ENCODE measurements around the gene PCDH19. TPM values are rescaled to one million over a fixed set of nuclear protein-coding genes. Genes with fewer than 3 reads are reported as not detected.

PCDH19 gene
- polyA plus RNA-seq, 3 donors from 2014 or later, result not detected

DNA sequence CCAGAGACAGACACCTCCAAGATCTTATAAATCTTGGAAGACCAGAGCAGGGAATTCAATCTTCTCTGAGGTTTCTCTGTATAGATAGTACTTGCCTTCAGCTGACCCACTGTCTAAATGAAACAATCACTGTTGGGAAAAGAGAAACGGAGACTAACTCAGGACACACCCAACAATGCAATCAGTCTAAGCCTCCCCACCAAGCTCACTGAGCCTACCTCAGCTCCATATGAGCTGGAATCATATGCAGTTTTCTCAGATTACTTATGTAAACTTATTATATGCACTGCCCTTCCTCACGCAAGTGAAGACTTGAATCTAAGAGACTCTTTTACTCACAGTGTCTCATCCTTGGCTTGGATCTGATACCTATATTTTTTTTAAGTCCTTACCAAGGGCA is 110.5 kb downstream of the PCDH19 start:
- Mint-ChIP-seq H3K36me3 (no peaks in the 10 kb centered on the region), H3K4me3 (no peak overlapping the region), H3K4me1 (no peaks in the 10 kb centered on the region), H3K9me3 (peaks cover 0 to 2% (median 0%) of the 10 kb centered on the region in 6 donors), H3K27ac (no peak overlapping the region), H3K27me3 (ENCODE audit: low read depth in 3 of 3) (peaks cover 0 to 16% (median 3%) of the 10 kb centered on the region in 3 donors)
- DNase-seq, result no peak

DNA sequence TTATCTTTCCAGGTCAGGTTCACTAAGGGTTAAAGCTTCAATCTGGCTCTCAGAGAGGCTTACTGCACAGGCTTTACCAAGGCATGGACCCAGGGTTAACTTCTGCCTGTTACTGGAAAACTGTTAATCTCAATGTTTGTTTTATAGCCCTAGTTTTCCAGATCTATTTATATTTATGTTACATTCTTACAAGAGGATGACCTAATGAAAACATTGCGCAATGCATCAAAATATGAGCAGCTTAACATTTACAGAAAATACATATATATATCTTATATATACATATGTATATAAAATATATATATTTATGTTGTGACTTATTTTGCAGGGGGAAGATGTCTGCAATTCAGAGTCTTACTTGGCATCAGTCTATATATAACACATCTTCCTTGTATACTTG is 112.3 kb downstream of the PCDH19 start:
- no peak overlapping the region for H3K27ac Mint-ChIP-seq
- no peak overlapping the region for H3K4me3 Mint-ChIP-seq

DNA sequence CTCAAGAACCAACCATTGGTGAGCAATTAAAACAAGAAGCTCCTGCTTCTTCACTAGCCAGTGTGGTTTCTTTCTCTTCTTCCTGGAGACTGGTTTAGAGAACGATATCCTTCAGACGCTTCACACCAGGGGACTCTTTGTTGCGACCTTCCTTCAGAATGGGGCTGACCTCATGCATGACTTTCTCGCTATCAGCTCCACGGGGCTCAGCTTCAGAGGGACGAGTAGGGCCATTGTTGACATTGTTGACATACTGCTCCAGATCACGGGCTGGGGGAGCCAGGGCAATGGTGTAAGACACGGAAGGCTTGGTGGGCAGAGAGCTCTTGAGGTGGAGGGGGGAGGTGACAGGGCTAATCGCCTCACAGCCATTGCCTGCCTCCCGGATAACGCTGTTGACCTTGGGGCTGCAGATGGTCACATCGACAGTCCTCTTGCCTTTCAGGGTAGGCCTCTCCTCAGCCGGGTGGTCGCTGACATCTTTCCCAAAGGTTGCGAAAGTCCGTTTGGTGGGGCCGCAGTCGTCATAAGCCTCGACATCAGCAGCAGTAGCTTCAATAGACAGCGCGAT is 113.8 kb downstream of the PCDH19 start:
- Mint-ChIP-seq H3K4me1 (no peaks in the 10 kb centered on the region), H3K36me3 (no peaks in the 10 kb centered on the region), H3K4me3 (no peak overlapping the region), H3K9me3 (peaks cover 0 to 5% (median 0%) of the 10 kb centered on the region in 6 donors), H3K27ac (no peak overlapping the region), H3K27me3 (ENCODE audit: low read depth in 3 of 3) (peaks cover 0 to 6% (median 3%) of the 10 kb centered on the region in 3 donors)
- DNase-seq, result no peak

More for the DNA sequence above, 112.3 kb downstream of the PCDH19 start:
- no peak for DNase-seq
- H3K4me1 Mint-ChIP-seq, result no peaks in the 10 kb centered on the region
- H3K27me3 Mint-ChIP-seq (ENCODE audit: low read depth in 3 of 3), result peaks cover 0 to 6% (median 3%) of the 10 kb centered on the region in 3 donors
- H3K9me3 Mint-ChIP-seq, result peaks cover 0 to 2% (median 0%) of the 10 kb centered on the region in 6 donors
- no peaks in the 10 kb centered on the region for H3K36me3 Mint-ChIP-seq

DNA sequence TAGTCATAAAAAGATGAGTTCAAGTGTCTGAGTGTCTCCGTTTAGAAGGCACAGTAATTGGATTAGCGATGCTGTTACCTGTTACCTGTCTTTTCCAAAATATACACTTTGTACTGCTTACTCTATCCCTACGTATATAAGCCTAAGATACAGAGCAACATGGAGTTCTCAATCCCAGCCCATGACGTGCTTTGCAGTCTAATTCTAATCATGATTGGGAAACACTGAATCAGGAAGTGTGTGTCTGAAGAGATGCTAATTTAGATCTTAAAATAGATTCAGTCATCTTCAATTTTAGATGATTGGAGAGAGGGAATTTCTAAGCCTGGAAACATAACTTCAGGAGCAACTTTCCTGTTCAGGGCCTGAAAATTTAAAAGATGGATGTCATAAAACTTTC is 115.1 kb downstream of the PCDH19 start:
- Mint-ChIP-seq H3K27me3 (ENCODE audit: low read depth in 3 of 3) (peaks cover 0 to 6% (median 3%) of the 10 kb centered on the region in 3 donors), H3K4me1 (no peaks in the 10 kb centered on the region), H3K9me3 (peaks cover 0 to 7% (median under 1%) of the 10 kb centered on the region in 6 donors), H3K36me3 (no peaks in the 10 kb centered on the region), H3K4me3 (no peak overlapping the region), H3K27ac (no peak overlapping the region)
- DNase-seq, result no peak

DNA sequence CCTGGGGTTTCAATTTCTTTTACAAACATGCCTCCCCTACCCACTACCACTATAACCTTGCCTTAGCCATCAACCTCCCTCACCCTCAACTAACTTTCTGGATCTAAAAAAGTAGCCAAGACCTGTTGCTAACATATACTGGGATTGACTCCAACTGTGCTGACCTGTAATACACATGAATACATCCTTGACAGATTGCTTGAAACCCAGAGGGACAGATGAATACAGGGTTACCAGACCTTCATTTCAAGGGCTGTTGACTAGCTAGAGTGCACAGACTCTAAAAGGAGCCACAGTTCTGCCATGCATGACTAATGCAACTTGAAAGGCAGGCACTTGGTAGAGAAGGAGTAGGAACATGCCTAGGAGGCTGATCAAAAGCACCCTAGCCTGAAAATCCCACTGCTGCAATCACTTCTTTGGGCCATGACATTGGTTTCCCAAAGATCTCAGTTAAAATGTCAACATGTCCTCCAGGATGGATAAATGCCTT is 121.0 kb downstream of the PCDH19 start:
- H3K9me3 Mint-ChIP-seq, result peaks cover 0 to 7% (median 0%) of the 10 kb centered on the region in 6 donors
- no peak overlapping the region for H3K4me3 Mint-ChIP-seq
- H3K27ac Mint-ChIP-seq, result no peak overlapping the region
- no peaks in the 10 kb centered on the region for H3K4me1 Mint-ChIP-seq
- no peak for DNase-seq
- H3K36me3 Mint-ChIP-seq, result no peaks in the 10 kb centered on the region
- H3K27me3 Mint-ChIP-seq (ENCODE audit: low read depth in 3 of 3), result peaks cover 0 to 3% (median 2%) of the 10 kb centered on the region in 3 donors

DNA sequence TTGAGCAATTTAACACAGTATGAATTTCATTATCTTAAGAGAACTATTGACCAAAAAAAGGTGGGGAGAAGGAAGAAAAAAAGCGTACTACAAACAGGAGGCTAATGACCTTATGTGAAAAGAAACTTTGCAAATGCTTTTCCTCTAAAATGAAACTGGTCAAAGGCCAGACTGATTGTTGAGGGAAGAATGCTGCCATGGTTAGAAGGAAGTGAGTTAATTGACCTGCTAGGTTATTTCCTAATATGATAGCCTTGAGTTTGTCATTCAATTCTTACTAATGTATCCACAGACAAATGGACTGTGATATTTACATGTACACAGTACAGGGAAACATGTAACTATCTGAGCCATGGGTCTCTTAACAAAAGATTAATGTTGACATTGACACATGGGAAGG is 132.8 kb downstream of the PCDH19 start:
- Mint-ChIP-seq H3K9me3 (peaks cover 0 to 2% (median 0%) of the 10 kb centered on the region in 6 donors), H3K36me3 (no peaks in the 10 kb centered on the region), H3K4me1 (no peaks in the 10 kb centered on the region), H3K27me3 (ENCODE audit: low read depth in 3 of 3) (peaks cover 0 to 3% (median 2%) of the 10 kb centered on the region in 3 donors), H3K27ac (no peak overlapping the region), H3K4me3 (no peak overlapping the region)
- no peak for DNase-seq

DNA sequence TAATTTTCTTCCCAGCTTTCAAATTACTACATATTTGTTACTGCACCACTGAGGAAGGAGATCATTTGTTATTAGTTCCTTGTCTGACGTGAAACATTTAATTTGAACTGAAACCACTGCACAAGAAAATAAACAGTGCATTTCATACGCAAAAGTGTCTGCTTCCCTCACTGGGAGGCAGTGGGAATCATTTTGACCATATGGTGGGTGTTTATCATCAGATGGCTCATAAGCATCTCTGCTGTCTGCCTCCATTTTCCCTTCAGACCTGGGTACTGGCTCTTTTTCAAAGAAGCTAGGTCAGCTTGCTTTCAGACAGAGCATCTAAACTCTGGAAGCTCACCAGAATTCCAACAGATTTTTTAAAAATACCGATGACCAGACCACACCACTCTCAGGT is 135.2 kb downstream of the PCDH19 start:
- peaks cover 0 to 2% (median 0%) of the 10 kb centered on the region in 6 donors for H3K9me3 Mint-ChIP-seq
- H3K36me3 Mint-ChIP-seq, result no peaks in the 10 kb centered on the region
- no peak for DNase-seq
- H3K27ac Mint-ChIP-seq, result no peak overlapping the region
- H3K4me1 Mint-ChIP-seq, result no peaks in the 10 kb centered on the region
- H3K27me3 Mint-ChIP-seq (ENCODE audit: low read depth in 3 of 3), result peaks cover 0 to 4% (median 2%) of the 10 kb centered on the region in 3 donors
- H3K4me3 Mint-ChIP-seq, result no peak overlapping the region

DNA sequence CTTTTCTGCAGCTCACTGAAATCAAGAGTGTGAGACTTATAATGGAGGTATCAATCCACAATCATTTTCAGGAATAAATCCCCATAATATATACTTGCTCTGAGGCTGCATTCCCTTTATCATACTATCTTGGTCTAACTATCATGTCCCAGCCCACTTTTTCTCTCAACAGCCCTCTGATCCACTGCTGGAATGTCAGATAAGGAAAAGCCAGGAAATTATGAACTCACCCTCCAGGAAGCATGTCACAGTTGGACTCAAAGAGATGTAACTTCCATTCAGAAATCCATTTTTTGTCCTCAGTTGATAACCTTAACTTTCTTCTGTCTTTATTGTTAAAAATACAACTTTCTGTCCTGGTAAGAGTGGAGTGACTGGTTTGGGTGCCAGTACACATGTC is 144.9 kb downstream of the PCDH19 start:
- Mint-ChIP-seq H3K4me3 (no peak overlapping the region), H3K4me1 (no peaks in the 10 kb centered on the region), H3K27ac (no peak overlapping the region), H3K36me3 (no peaks in the 10 kb centered on the region), H3K27me3 (ENCODE audit: low read depth in 3 of 3) (peaks cover 0 to 6% (median 4%) of the 10 kb centered on the region in 3 donors), H3K9me3 (peaks cover 0 to 3% (median 0%) of the 10 kb centered on the region in 6 donors)
- no peak for DNase-seq

DNA sequence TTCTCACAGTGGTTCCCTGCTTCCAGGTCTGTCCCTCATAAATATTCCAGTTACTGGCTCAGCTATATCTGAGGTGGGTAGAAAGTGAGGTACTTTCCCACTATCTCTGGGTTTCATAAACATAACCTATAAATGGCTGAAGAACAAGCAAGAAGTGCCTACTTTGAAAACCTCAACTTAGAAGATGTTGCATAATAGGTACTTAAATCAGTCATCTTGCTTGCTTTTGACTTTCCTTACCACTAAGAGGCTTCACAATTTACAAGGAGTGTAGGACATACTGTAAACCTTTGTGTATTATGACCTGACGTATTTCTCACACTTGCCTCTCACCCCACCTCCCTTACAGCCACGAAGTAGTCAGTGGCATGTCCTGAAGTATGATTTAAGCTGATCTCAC is 145.9 kb downstream of the PCDH19 start:
- peaks cover 0 to 5% (median 4%) of the 10 kb centered on the region in 3 donors for H3K27me3 Mint-ChIP-seq (ENCODE audit: low read depth in 3 of 3)
- DNase-seq, result no peak
- no peak overlapping the region for H3K27ac Mint-ChIP-seq
- H3K9me3 Mint-ChIP-seq, result peaks cover 0 to 3% (median 0%) of the 10 kb centered on the region in 6 donors
- no peaks in the 10 kb centered on the region for H3K4me1 Mint-ChIP-seq
- no peaks in the 10 kb centered on the region for H3K36me3 Mint-ChIP-seq
- no peak overlapping the region for H3K4me3 Mint-ChIP-seq

DNA sequence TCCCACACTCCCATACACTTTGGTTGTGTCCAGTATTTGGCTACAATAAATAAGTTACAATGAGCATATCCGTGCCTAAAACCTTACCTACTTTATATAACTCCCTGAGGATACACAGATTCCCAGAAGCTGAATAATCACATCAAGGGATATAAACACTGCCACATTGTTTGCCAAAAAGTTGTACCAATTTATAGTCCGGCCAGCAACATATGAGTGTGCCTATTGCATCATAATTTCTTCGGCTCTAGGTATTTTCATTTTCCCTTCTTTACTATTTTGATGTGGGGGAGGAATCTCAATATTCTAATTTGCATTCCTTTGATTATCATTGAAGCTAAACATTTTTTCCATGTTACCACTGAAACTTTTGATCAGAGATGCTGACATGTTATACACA is 146.4 kb downstream of the PCDH19 start:
- no peak overlapping the region for H3K4me3 Mint-ChIP-seq
- peaks cover 0 to 3% (median 0%) of the 10 kb centered on the region in 6 donors for H3K9me3 Mint-ChIP-seq
- peaks cover 0 to 4% (median 3%) of the 10 kb centered on the region in 3 donors for H3K27me3 Mint-ChIP-seq (ENCODE audit: low read depth in 3 of 3)
- H3K4me1 Mint-ChIP-seq, result no peaks in the 10 kb centered on the region
- H3K27ac Mint-ChIP-seq, result no peak overlapping the region
- H3K36me3 Mint-ChIP-seq, result no peaks in the 10 kb centered on the region
- no peak for DNase-seq

DNA sequence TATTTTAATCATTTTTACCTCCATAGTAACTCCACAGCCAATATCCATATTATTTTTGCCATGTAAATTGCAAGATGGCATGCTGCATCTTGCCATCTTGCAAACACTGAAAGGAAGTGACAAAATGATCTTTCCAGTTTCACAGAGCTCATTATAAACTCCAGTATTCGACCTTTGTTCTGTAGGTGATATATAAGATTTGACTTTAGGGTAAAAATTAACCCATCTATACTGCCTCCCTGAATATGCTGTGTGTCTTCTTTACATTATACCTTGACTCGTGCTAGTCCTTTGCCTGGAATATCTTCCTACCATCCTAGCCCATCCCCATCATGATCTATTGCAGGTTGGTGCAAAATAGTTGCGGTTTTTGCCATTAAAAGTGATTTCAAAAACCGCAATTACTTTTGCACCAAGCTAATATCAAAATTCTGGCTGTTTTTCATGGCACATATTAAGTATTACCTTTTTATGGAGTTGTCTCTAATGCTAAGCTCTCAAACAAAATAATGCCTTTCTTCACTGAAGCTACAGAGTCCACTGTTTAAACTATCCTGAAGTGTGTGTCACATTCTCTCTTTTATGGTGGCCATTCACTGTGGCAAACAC is 161.1 kb downstream of the PCDH19 start:
- no peak for DNase-seq
- Mint-ChIP-seq H3K27ac (no peak overlapping the region), H3K9me3 (peaks cover 0 to 16% (median 5%) of the 10 kb centered on the region in 6 donors), H3K36me3 (no peaks in the 10 kb centered on the region), H3K27me3 (ENCODE audit: low read depth in 3 of 3) (peaks cover 2 to 4% (median 2%) of the 10 kb centered on the region in 3 donors), H3K4me3 (no peak overlapping the region), H3K4me1 (no peaks in the 10 kb centered on the region)

DNA sequence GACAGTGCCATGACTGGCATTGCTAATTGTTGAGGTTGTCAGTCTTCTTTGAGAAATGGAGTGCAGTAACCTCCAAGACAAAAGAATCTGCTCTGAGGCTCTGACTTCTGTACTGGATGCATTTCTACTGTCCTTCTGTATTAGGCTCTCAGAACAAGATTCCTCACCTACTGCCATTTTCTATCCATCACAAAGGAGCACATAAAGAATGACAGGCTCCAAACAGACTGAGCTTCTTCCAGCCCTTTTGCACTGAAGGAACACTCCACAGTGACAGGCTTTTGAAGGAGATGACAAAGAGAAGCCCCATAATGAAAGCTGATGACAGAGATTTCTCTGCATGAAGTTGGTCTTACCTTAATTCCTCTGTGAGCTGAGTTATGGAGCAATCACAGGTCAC is 162.2 kb downstream of the PCDH19 start:
- H3K27ac Mint-ChIP-seq, result no peak overlapping the region
- DNase-seq, result no peak
- no peaks in the 10 kb centered on the region for H3K4me1 Mint-ChIP-seq
- H3K9me3 Mint-ChIP-seq, result peaks cover 0 to 19% (median 5%) of the 10 kb centered on the region in 6 donors
- no peak overlapping the region for H3K4me3 Mint-ChIP-seq
- H3K27me3 Mint-ChIP-seq (ENCODE audit: low read depth in 3 of 3), result peaks cover 0 to 4% (median 2%) of the 10 kb centered on the region in 3 donors
- no peaks in the 10 kb centered on the region for H3K36me3 Mint-ChIP-seq

DNA sequence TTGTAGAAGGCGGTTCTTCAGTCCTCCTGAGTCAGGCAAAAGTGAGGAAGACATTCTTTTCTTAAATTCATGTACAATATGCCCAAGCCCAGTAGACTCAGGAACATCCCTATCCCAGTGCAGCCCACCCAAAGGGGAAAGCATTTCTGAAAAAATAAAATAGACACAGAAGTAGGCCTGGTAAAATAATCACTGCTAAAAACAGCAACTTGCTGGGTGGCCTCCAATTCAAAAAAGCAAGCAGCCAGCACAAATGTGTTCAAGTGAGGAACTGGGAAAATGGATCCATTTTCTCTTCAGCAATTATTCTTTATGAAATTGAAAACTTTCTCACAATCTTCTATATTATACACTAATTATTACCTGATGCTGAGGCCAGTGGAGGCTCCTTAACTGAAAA is 165.4 kb downstream of the PCDH19 start:
- H3K4me3 Mint-ChIP-seq, result no peak overlapping the region
- no peak overlapping the region for H3K27ac Mint-ChIP-seq
- peaks cover 0 to 8% (median 0%) of the 10 kb centered on the region in 6 donors for H3K9me3 Mint-ChIP-seq
- no peaks in the 10 kb centered on the region for H3K4me1 Mint-ChIP-seq
- H3K36me3 Mint-ChIP-seq, result no peaks in the 10 kb centered on the region
- peaks cover 0 to 4% (median 2%) of the 10 kb centered on the region in 3 donors for H3K27me3 Mint-ChIP-seq (ENCODE audit: low read depth in 3 of 3)
- no peak for DNase-seq

All from immature natural killer cell (primary cell).